Fibroblast of lung (primary cell): ENCODE results near the gene SBK3. TPM values are rescaled to one million over a fixed set of nuclear protein-coding genes. Genes with fewer than 3 reads are reported as not detected.

ENCODE experiments used
- DNase-seq, 2 donors: peaks; one replicate each; pipeline versions ENCODE4 v3.0.0 to v3.0.0-alpha.2; 2010; ENCODE audit warnings: low read depth in 2 of 2
- H2AFZ ChIP-seq: 2 replicates; pipeline ENCODE4 v1.5.1; 2012; ENCODE audit warnings: low read length, control low read depth, inconsistent platforms
- H3K27ac ChIP-seq: 2 replicates; pipeline ENCODE4 v1.5.1; 2011; ENCODE audit warnings: low read length, control low read depth; ENCODE audit not compliant: insufficient read depth
- H3K27me3 ChIP-seq: 2 replicates; pipeline ENCODE4 v1.5.1; 2011; ENCODE audit warnings: mild to moderate bottlenecking, low read length; ENCODE audit not compliant: control insufficient read depth, insufficient read depth
- H3K36me3 ChIP-seq: 2 replicates; pipeline ENCODE4 v1.5.1; 2011; ENCODE audit warnings: low read length; ENCODE audit not compliant: control insufficient read depth, insufficient read depth
- H3K4me1 ChIP-seq: 2 replicates; pipeline ENCODE4 v1.5.1; 2011; ENCODE audit warnings: low read length; ENCODE audit not compliant: control insufficient read depth, insufficient read depth; ENCODE audit errors: extremely low read depth
- H3K4me2 ChIP-seq: 2 replicates; pipeline ENCODE4 v1.5.1; 2011; ENCODE audit warnings: low read length, control low read depth; ENCODE audit not compliant: insufficient read depth; ENCODE audit errors: extremely low read depth
- H3K4me3 ChIP-seq, 4 experiments: fragments of 200-600 bp in 1 of 4; sonication (generic) in 1 of 4; replicated peaks in 1 of 4; 2 replicates each; pipeline ENCODE4 v1.5.1; 2011 to 2016; ENCODE audit warnings: low read length in 4 of 4, low read depth in 3 of 4, mild to moderate bottlenecking in 3 of 4, control low read depth in 2 of 4, inconsistent platforms in 1 of 4, mixed read lengths in 1 of 4; ENCODE audit not compliant: insufficient read depth in 1 of 4; ENCODE audit errors: control extremely low read depth in 1 of 4
- H3K79me2 ChIP-seq: 2 replicates; pipeline ENCODE4 v1.5.1; 2012; ENCODE audit warnings: mild to moderate bottlenecking, low read length, inconsistent platforms; ENCODE audit not compliant: control insufficient read depth, insufficient read depth
- H3K9ac ChIP-seq: 2 replicates; pipeline ENCODE4 v1.5.1; 2011; ENCODE audit warnings: mild to moderate bottlenecking, low read length, control low read depth; ENCODE audit not compliant: insufficient read depth
- H3K9me3 ChIP-seq: 2 replicates; pipeline ENCODE4 v1.5.1; 2012; ENCODE audit warnings: low read depth, low read length; ENCODE audit not compliant: control insufficient read depth, insufficient read depth
- H4K20me1 ChIP-seq: 2 replicates; pipeline ENCODE4 v1.5.1; 2011; ENCODE audit warnings: low read length; ENCODE audit not compliant: control insufficient read depth, insufficient read depth; ENCODE audit errors: extremely low read depth
- EZH2 ChIP-seq: IDR thresholded peaks from 2 replicates; pipeline ENCODE4 v1.5.1; 2012; ENCODE audit warnings: low read length, control low read depth, mild to moderate bottlenecking; ENCODE audit errors: missing control alignments
- polyA plus RNA-seq, 2 donors: library from polyadenylated mRNA; depleted of rRNA in 1 of 2; stranded (reverse) in 1 of 2; unstranded in 1 of 2; fragments of >200 nt; gene quantifications; 2 replicates each; pipeline ENCODE4 v1.2.1, GENCODE V29; 2011 to 2012; ENCODE audit warnings: missing spikeins in 1 of 2
- total RNA-seq: library from RNA; depleted of rRNA; stranded (reverse); fragments of >200 nt; gene quantifications from 2 replicates; pipeline ENCODE4 v1.2.1, GENCODE V29; 2014
- TF ChIP-seq, protein P1 (sequence below), 2 donors: IDR thresholded peaks in 1 of 2; conservative IDR thresholded peaks in 1 of 2; 1 replicate in 1 of 2; 2 replicates in 1 of 2; pipeline ENCODE4 v1.5.1; 2011 to 2012; ENCODE audit warnings: low read length in 2 of 2, control low read depth in 1 of 2, inconsistent platforms in 1 of 2, low read depth in 1 of 2, mild to moderate bottlenecking in 1 of 2

The SBK3 gene
- total and polyA plus RNA-seq, 2 donors (not counting 1 experiment from before 2014, with no cell fraction given), result 0.66 TPM; not detected in 1

DNA sequence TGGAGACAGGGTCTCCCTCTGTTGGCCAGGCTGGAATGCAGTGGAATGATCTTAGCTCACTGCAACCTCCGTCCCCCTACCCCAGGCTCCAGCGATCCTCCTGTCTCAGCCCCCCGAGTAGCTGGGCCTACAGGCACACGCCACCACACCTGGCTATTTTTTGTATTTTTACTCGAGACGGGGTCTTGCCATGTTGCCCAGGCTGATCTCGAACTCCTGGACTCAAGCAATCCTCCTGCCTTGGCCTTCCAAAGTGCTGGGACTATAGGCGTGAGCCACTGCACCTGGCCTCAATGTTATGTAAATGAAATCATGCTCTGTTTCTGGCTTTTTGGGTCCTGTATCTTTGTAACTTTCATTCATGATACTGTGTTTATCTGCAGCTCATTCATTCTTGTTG lies 43.4 kb upstream of the SBK3 start:
- DNase-seq, result no peak
- Histone ChIP-seq H3K36me3 (peaks cover 8% of the 10 kb centered on the region), H3K27ac (no peak overlapping the region), H2AFZ (no peak overlapping the region), H3K27me3 (no peaks in the 10 kb centered on the region), H3K79me2 (no peaks in the 10 kb centered on the region), H3K4me2 (no peak overlapping the region), H3K4me3 (no peak overlapping the region), H3K9me3 (no peaks in the 10 kb centered on the region), H3K9ac (no peak overlapping the region), H4K20me1 (no peaks in the 10 kb centered on the region), H3K4me1 (peaks cover 9% of the 10 kb centered on the region)
- TF ChIP-seq, protein P1, sequence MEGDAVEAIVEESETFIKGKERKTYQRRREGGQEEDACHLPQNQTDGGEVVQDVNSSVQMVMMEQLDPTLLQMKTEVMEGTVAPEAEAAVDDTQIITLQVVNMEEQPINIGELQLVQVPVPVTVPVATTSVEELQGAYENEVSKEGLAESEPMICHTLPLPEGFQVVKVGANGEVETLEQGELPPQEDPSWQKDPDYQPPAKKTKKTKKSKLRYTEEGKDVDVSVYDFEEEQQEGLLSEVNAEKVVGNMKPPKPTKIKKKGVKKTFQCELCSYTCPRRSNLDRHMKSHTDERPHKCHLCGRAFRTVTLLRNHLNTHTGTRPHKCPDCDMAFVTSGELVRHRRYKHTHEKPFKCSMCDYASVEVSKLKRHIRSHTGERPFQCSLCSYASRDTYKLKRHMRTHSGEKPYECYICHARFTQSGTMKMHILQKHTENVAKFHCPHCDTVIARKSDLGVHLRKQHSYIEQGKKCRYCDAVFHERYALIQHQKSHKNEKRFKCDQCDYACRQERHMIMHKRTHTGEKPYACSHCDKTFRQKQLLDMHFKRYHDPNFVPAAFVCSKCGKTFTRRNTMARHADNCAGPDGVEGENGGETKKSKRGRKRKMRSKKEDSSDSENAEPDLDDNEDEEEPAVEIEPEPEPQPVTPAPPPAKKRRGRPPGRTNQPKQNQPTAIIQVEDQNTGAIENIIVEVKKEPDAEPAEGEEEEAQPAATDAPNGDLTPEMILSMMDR (conservative IDR thresholded peaks at IDR 0.05 in 1 of 2, IDR thresholded peaks at IDR 0.05 in 1 of 2; ENCODE audit: low read depth in 1 of 2, low read length in 2 of 2), result no peak
- TF ChIP-seq EZH2, result no peak

DNA sequence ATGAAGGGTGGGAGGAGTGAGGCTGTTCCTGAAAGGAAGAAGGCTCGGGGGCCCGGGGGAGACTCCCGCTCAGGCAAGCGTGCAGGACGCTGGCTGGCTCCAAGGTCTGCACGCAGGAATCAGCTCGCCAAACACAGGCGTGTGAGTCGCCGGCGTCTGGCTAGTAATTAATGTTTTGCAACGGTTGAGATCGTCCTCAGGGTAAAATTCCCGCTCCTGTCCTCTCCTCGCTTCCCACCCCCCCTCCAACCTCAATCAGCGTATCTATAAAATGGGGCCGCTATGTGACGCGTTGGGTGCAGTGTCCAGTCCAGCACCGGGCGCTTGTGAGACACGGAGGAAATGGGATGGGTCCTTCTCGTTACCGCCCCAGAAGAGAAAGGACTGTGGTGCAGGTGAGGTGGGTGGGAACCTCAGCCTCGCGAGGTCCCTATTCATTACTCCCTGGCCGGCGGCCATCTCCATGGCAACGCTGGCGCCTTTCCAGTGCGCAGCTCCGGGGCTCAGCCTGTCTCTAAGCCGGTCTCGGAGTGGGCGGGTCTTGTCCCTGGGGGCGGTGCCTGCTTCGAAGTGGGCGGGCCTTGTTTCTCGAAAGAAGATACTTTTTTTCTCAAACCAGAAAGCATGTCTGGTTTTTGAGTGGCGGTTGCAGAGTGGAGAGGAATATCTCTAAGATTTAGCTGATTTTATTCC lies 41.8 kb upstream of the SBK3 start:
- H2AFZ ChIP-seq, result peak overlapping the region; percentile 43
- H3K79me2 ChIP-seq, result no peaks in the 10 kb centered on the region
- H3K27me3 ChIP-seq, result no peaks in the 10 kb centered on the region
- H3K36me3 ChIP-seq, result peaks cover under 1% of the 10 kb centered on the region
- DNase-seq, result peak; percentile 85 to 88
- H4K20me1 ChIP-seq, result no peaks in the 10 kb centered on the region
- no peaks in the 10 kb centered on the region for H3K9me3 ChIP-seq
- no peak overlapping the region for H3K9ac ChIP-seq
- no peak overlapping the region for H3K27ac ChIP-seq
- peak overlapping the region; percentile 31 to 51 (median 44) for H3K4me3 ChIP-seq
- TF ChIP-seq, protein P1 (conservative IDR thresholded peaks at IDR 0.05 in 1 of 2, IDR thresholded peaks at IDR 0.05 in 1 of 2; ENCODE audit: low read depth in 1 of 2, low read length in 2 of 2), result no peak
- no peak for TF ChIP-seq EZH2
- H3K4me1 ChIP-seq, result peaks cover 9% of the 10 kb centered on the region
- H3K4me2 ChIP-seq, result peak overlapping the region; percentile 81

DNA sequence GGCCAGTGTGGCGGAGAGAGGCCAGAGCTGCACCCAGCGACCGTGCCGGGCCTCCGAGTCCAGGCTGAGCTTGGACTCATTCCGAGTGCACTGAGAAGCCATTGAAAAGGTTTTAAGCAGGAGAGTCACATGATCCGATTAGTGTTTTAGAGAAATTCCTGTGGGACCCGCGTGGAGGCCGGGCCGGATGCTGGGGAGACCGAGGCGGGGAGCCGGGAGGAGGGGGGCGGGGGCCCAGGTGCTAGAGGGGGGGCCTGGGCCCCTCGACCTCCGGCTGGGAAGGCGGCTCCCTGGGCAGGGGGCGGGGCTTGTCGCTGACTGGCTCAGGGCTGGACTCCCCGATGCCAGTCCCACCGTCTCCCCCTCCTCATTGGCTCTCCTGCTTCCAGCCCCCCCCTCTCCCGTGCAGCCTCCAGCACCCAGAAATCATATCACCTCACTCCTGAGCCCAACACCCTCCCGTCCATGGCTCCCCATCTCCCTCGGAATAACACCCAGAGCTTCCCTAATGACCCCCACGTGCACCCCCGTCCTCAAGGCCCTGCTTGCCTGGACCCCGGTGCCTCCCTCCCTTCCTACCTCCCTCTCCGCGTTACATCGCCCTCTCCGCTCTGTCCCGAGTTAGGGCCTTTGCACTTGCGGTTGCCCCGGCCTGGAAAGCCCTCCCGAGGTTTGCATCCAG lies 40.5 kb upstream of the SBK3 start:
- peak overlapping the region; percentile 63 for H2AFZ ChIP-seq

More for the DNA sequence above, 40.5 kb upstream of the SBK3 start:
- TF ChIP-seq EZH2, result no peak
- TF ChIP-seq, protein P1 (conservative IDR thresholded peaks at IDR 0.05 in 1 of 2, IDR thresholded peaks at IDR 0.05 in 1 of 2; ENCODE audit: low read depth in 1 of 2, low read length in 2 of 2), result no peak
- H4K20me1 ChIP-seq, result no peaks in the 10 kb centered on the region
- H3K4me2 ChIP-seq, result peak overlapping the region; percentile 69
- H3K36me3 ChIP-seq, result no peaks in the 10 kb centered on the region
- H3K79me2 ChIP-seq, result no peaks in the 10 kb centered on the region
- no peaks in the 10 kb centered on the region for H3K9me3 ChIP-seq
- H3K27ac ChIP-seq, result no peak overlapping the region
- H3K27me3 ChIP-seq, result no peaks in the 10 kb centered on the region
- peak; percentile 50 to 82 for DNase-seq
- peak overlapping the region in 2 of 4 experiments; percentile 39 to 42 for H3K4me3 ChIP-seq
- peaks cover 12% of the 10 kb centered on the region for H3K4me1 ChIP-seq
- H3K9ac ChIP-seq, result no peak overlapping the region
